GM23338 (cell line): Measurements from ENCODE around the gene PVALB. TPM values are rescaled to one million over a fixed set of nuclear protein-coding genes. Genes with fewer than 3 reads are reported as not detected.

Source experiments
- ATAC-seq: fragments of 200-7000 bp; cut with Tn5 transposase; 3 replicates; pipeline ENCODE4 v1.9.1; 2020
- DNase-seq: peaks from one replicate; pipeline ENCODE4 v3.0.0-alpha.2; 2015; ENCODE audit warnings: low spot score
- H2AFZ ChIP-seq: fragments of 200-600 bp; sonication (generic); 2 replicates; pipeline ENCODE4 v1.8.0; 2016; ENCODE audit warnings: antibody characterized with exemption, mild to moderate bottlenecking, moderate library complexity
- H3F3A ChIP-seq: fragments of 200-600 bp; sonication (generic); replicated peaks from 2 replicates; pipeline ENCODE4 v1.8.0; 2017; ENCODE audit warnings: antibody characterized with exemption, mixed run types, low read depth
- H3K27ac ChIP-seq: fragments of 200-600 bp; sonication (generic); 2 replicates; pipeline ENCODE4 v1.6.1; 2016; ENCODE audit warnings: low read depth
- H3K27me3 ChIP-seq: fragments of 200-600 bp; sonication (generic); 2 replicates; pipeline ENCODE4 v1.8.0; 2016; ENCODE audit warnings: mild to moderate bottlenecking, mixed run types, moderate library complexity; ENCODE audit not compliant: insufficient read depth
- H3K36me3 ChIP-seq: fragments of 200-600 bp; sonication (generic); 2 replicates; pipeline ENCODE4 v1.8.0; 2016; ENCODE audit warnings: mild to moderate bottlenecking; ENCODE audit not compliant: insufficient read depth
- H3K4me1 ChIP-seq: fragments of 200-600 bp; sonication (generic); 2 replicates; pipeline ENCODE4 v1.8.0; 2016; ENCODE audit warnings: mild to moderate bottlenecking, moderate library complexity; ENCODE audit not compliant: insufficient read depth
- H3K4me2 ChIP-seq: fragments of 200-600 bp; sonication (generic); 2 replicates; pipeline ENCODE4 v1.7.1; 2017; ENCODE audit warnings: mixed run types
- H3K4me3 ChIP-seq: fragments of 200-600 bp; sonication (generic); 2 replicates; pipeline ENCODE4 v1.6.1; 2016; ENCODE audit warnings: mixed run types
- H3K79me2 ChIP-seq: fragments of 200-600 bp; sonication (generic); replicated peaks from 2 replicates; pipeline ENCODE4 v1.8.0; 2017; ENCODE audit warnings: mild to moderate bottlenecking; ENCODE audit not compliant: insufficient read depth
- H3K9me2 ChIP-seq: fragments of 200-600 bp; sonication (generic); 2 replicates; pipeline ENCODE4 v1.8.0; 2017; ENCODE audit not compliant: insufficient read depth
- H4K20me1 ChIP-seq: fragments of 200-600 bp; sonication (generic); replicated peaks from 2 replicates; pipeline ENCODE4 v1.8.0; 2017; ENCODE audit warnings: mild to moderate bottlenecking; ENCODE audit not compliant: insufficient read depth
- H3K27ac Mint-ChIP-seq: 2 replicates; pipeline ENCODE4 v1.8.0; 2020; ENCODE audit warnings: inconsistent platforms, mild to moderate bottlenecking, moderate library complexity, mixed read lengths
- H3K27me3 Mint-ChIP-seq: 3 replicates; pipeline ENCODE4 v1.8.0; 2022; ENCODE audit warnings: low read depth, mild to moderate bottlenecking, moderate library complexity, mixed read lengths, inconsistent platforms; ENCODE audit not compliant: insufficient read depth, poor library complexity
- H3K36me3 Mint-ChIP-seq: 3 replicates; pipeline ENCODE4 v1.8.0; 2021; ENCODE audit warnings: low read depth, mild to moderate bottlenecking, inconsistent platforms, moderate library complexity, mixed read lengths
- H3K4me1 Mint-ChIP-seq: 3 replicates; pipeline ENCODE4 v1.8.0; 2020; ENCODE audit warnings: mild to moderate bottlenecking, inconsistent platforms, mixed read lengths
- H3K4me3 Mint-ChIP-seq: 3 replicates; pipeline ENCODE4 v1.8.0; 2021; ENCODE audit warnings: moderate library complexity, mild to moderate bottlenecking, inconsistent platforms, mixed read lengths
- H3K9me3 Mint-ChIP-seq: 3 replicates; pipeline ENCODE4 v1.8.0; 2020; ENCODE audit warnings: moderate library complexity, mild to moderate bottlenecking, inconsistent platforms, mixed read lengths
- CTCF ChIP-seq, 2 experiments: fragments of 200-600 bp in 1 of 2; sonication (generic) in 1 of 2; conservative IDR thresholded peaks; 2 replicates each; pipeline versions ENCODE4 v1.5.1 to v1.6.1; 2016 to 2017; ENCODE audit warnings: antibody characterized with exemption in 2 of 2, low read depth in 2 of 2, mild to moderate bottlenecking in 2 of 2, moderate library complexity in 1 of 2
- EZH2 ChIP-seq: fragments of 200-600 bp; sonication (generic); IDR thresholded peaks from one replicate; pipeline ENCODE4 v1.8.0; 2017; ENCODE audit warnings: antibody characterized with exemption, mild to moderate bottlenecking, low read depth; ENCODE audit not compliant: unreplicated experiment
- EZH2phosphoT487 ChIP-seq: fragments of 200-600 bp; sonication (generic); IDR thresholded peaks from one replicate; pipeline ENCODE4 v1.8.1; 2018; ENCODE audit warnings: antibody characterized with exemption; ENCODE audit not compliant: unreplicated experiment
- JUNB ChIP-seq: IDR thresholded peaks from one replicate; pipeline ENCODE4 v1.6.1; 2016; ENCODE audit warnings: antibody characterized with exemption; ENCODE audit not compliant: unreplicated experiment
- NANOG ChIP-seq: IDR thresholded peaks from 2 replicates; pipeline ENCODE4 v1.6.1; 2016; ENCODE audit warnings: antibody characterized with exemption, borderline replicate concordance
- POLR2AphosphoS5 ChIP-seq: IDR thresholded peaks from 2 replicates; pipeline ENCODE4 v1.6.1; 2016; ENCODE audit warnings: antibody characterized with exemption, low read depth
- STAT1 ChIP-seq: IDR thresholded peaks from one replicate; pipeline ENCODE4 v1.6.1; 2016; ENCODE audit warnings: antibody characterized with exemption; ENCODE audit not compliant: unreplicated experiment
- ZNF462 ChIP-seq: fragments of 250-450 bp; sonication (Bioruptor Pico); IDR thresholded peaks from 2 replicates; pipeline ENCODE4 v1.5.0; 2020; ENCODE audit warnings: mild to moderate bottlenecking, moderate library complexity
- polyA plus RNA-seq: library from polyadenylated mRNA; unstranded; fragments of >200 nt; fragmentation: Nextera tagmentation; extraction: Ambion mirVana; gene quantifications from 2 replicates; pipeline ENCODE4 v1.2.1, GENCODE V29; 2016
- total RNA-seq: library from RNA; depleted of rRNA; stranded (reverse); fragments of >200 nt; shearing (Covaris generic); gene quantifications from 2 replicates; pipeline ENCODE4 v1.2.3, GENCODE V29; 2014

PVALB gene
- total and polyA plus RNA-seq, 2 experiments from 2014 or later, result 7.9 TPM; not detected in 1

GRCh38 chr22:36858156-36858555, 41.3 kb upstream of the PVALB start (continued):
- no peak for TF ChIP-seq ZNF462 (CRISPR knock-in tag)
- no peak for TF ChIP-seq EZH2phosphoT487
- no peak for TF ChIP-seq POLR2AphosphoS5
- TF ChIP-seq NANOG, result no peak
- TF ChIP-seq EZH2, result no peak
- no peak for TF ChIP-seq STAT1

GRCh38 chr22:36856792-36857135, 39.9 kb upstream of the PVALB start:
- no peak overlapping the region for H2AFZ ChIP-seq
- no peak for TF ChIP-seq EZH2
- no peak for TF ChIP-seq ZNF462 (CRISPR knock-in tag)
- TF ChIP-seq CTCF (conservative IDR thresholded peaks at IDR 0.05; ENCODE audit: low read depth in 2 of 2), result no peak
- no peak for TF ChIP-seq NANOG
- no peak for TF ChIP-seq JUNB
- TF ChIP-seq POLR2AphosphoS5, result no peak

More at GRCh38 chr22:36856792-36857135, 39.9 kb upstream of the PVALB start:
- DNase-seq, result no peak
- Histone ChIP-seq H3K9me2 (peaks cover 5% of the 10 kb centered on the region; the same call in 1 of the 2 replicates), H3F3A (0 out of 2 replicates have a peak, but pooled peaks cover 6% of the 10 kb centered on the region), H3K4me3 (0 out of 2 replicates have a peak overlapping the region, but pooled peaks have one; percentile 32), H4K20me1 (no peaks in the 10 kb centered on the region), H3K27ac (no peak overlapping the region), H3K79me2 (no peaks in the 10 kb centered on the region), H3K27me3 (peaks cover 17% of the 10 kb centered on the region), H3K36me3 (no peaks in the 10 kb centered on the region), H3K4me1 (no peaks in the 10 kb centered on the region), H3K4me2 (0 out of 2 replicates have a peak overlapping the region, but pooled peaks have one; percentile 34)
- H3K4me3 Mint-ChIP-seq, result no peak overlapping the region
- no peak overlapping the region for H3K27ac Mint-ChIP-seq
- H3K9me3 Mint-ChIP-seq, result peaks cover 9% of the 10 kb centered on the region; the same call in 2 of the 3 replicates
- H3K36me3 Mint-ChIP-seq, result no peaks in the 10 kb centered on the region
- peaks cover 26% of the 10 kb centered on the region for H3K27me3 Mint-ChIP-seq
- no peak for ATAC-seq
- H3K4me1 Mint-ChIP-seq, result peaks cover 5% of the 10 kb centered on the region; the same call in 2 of the 3 replicates
